HepG2 (cell line): ENCODE results near the gene FUBP3. TPM values are rescaled to one million over a fixed set of nuclear protein-coding genes. Genes with fewer than 3 reads are reported as not detected.

Experiments used
- ATAC-seq: fragments of 200-7000 bp; cut with Tn5 transposase; 3 replicates; pipeline ENCODE4 v1.9.1; 2020; ENCODE audit warnings: mild to moderate bottlenecking, moderate library complexity
- BruUV-seq: library from RNA; stranded (reverse); fragments of 400-500 nt; replicated peaks from 2 replicates; lab custom pipeline; 2021; lab: Mats Ljungman, UMichigan
- CTCF ChIA-PET: fragments of 300-600 bp; formaldehyde crosslinking; extraction: SDS; loops from one replicate; lab custom pipeline; 2021; ENCODE audit warnings: low total read pairs, inconsistent platforms, low intra/inter-chr PET ratio; lab: Yijun Ruan, JAX
- POLR2A ChIA-PET: fragments of 350-600 bp; sonication (Branson Sonifier 250); formaldehyde crosslinking; loops from one replicate; lab custom pipeline; 2020; ENCODE audit warnings: antibody characterized with exemption, inconsistent platforms; lab: Yijun Ruan, JAX
- DNase-seq: peaks from one replicate; pipeline ENCODE4 v3.0.0-alpha.2; 2015; ENCODE audit warnings: low spot score
- FAIRE-seq: peaks from 3 replicates; lab custom pipeline; 2011; peaks lifted over from hg19 to GRCh38; lab: Jason Lieb, UNC
- H2AFZ ChIP-seq: one replicate; pipeline ENCODE4 v1.6.1; 2011; ENCODE audit warnings: low read length, inconsistent platforms
- H3K27ac ChIP-seq: fragments of 300-600 bp; 3 replicates; pipeline ENCODE4 v1.8.0; 2011; ENCODE audit warnings: mixed run types, mild to moderate bottlenecking, mixed read lengths, low read length, inconsistent platforms; ENCODE audit not compliant: insufficient read depth; ENCODE audit errors: extremely low read length
- H3K27me3 ChIP-seq, 2 experiments: fragments of 200-600 bp in 1 of 2; 2 replicates in 1 of 2; 3 replicates in 1 of 2; pipeline versions ENCODE4 v1.6.0 to v1.8.0; 2011; ENCODE audit warnings: low read length in 2 of 2, mild to moderate bottlenecking in 2 of 2, moderate library complexity in 2 of 2, inconsistent platforms in 1 of 2; ENCODE audit not compliant: insufficient read depth in 2 of 2, control insufficient read depth in 1 of 2
- H3K36me3 ChIP-seq, 2 experiments: fragments of 200-600 bp in 1 of 2; replicated peaks in 1 of 2; 2 replicates in 1 of 2; 3 replicates in 1 of 2; pipeline versions ENCODE4 v1.5.1 to v1.8.0; 2011; ENCODE audit warnings: low read length in 2 of 2, inconsistent platforms in 1 of 2; ENCODE audit not compliant: insufficient read depth in 2 of 2, control insufficient read depth in 1 of 2
- H3K4me1 ChIP-seq: 2 replicates; pipeline ENCODE4 v1.5.1; 2012; ENCODE audit warnings: low read length, inconsistent platforms; ENCODE audit not compliant: insufficient read depth
- H3K4me2 ChIP-seq: 2 replicates; pipeline ENCODE4 v1.6.0; 2011; ENCODE audit warnings: low read depth, low read length, inconsistent platforms
- H3K4me3 ChIP-seq, 3 experiments: fragments of 200-600 bp in 1 of 3; sonication (generic), shearing (Covaris generic) in 1 of 3; replicated peaks in 1 of 3; 2 replicates each; pipeline ENCODE4 v1.5.1; 2011 to 2016; ENCODE audit warnings: low read length in 3 of 3, inconsistent platforms in 2 of 3, low read depth in 2 of 3, mild to moderate bottlenecking in 2 of 3, control low read depth in 1 of 3, mixed read lengths in 1 of 3; ENCODE audit not compliant: insufficient read depth in 1 of 3
- H3K79me2 ChIP-seq: one replicate; pipeline ENCODE4 v1.6.1; 2011; ENCODE audit warnings: low read length, inconsistent platforms; ENCODE audit not compliant: insufficient read depth
- H3K9ac ChIP-seq: 2 replicates; pipeline ENCODE4 v1.6.0; 2011; ENCODE audit warnings: mild to moderate bottlenecking, low read depth, low read length, inconsistent platforms; ENCODE audit not compliant: insufficient read depth
- H3K9me3 ChIP-seq: 2 replicates; pipeline ENCODE4 v1.5.1; 2012; ENCODE audit warnings: mild to moderate bottlenecking, low read length
- H4K20me1 ChIP-seq: 2 replicates; pipeline ENCODE4 v1.6.0; 2011; ENCODE audit warnings: inconsistent platforms, mild to moderate bottlenecking, low read length, moderate library complexity; ENCODE audit not compliant: insufficient read depth
- ARNTL ChIP-seq: sonication (generic); formaldehyde crosslinking; IDR thresholded peaks from 2 replicates; pipeline ENCODE4 v1.4.0; 2020; ENCODE audit warnings: mild to moderate bottlenecking, missing genetic modification reagents
- MTF1 ChIP-seq: sonication (generic); formaldehyde crosslinking; IDR thresholded peaks from 2 replicates; pipeline ENCODE4 v1.5.0; 2020; ENCODE audit warnings: missing genetic modification reagents
- ZNF614 ChIP-seq: IDR thresholded peaks from 2 replicates; pipeline ENCODE4 v1.6.1; 2018; ENCODE audit warnings: missing biosample characterization, missing genetic modification reagents, inconsistent platforms, borderline replicate concordance
- ZSCAN20 ChIP-seq: sonication (generic); formaldehyde crosslinking; IDR thresholded peaks from 2 replicates; pipeline ENCODE4 v1.4.0; 2020; ENCODE audit warnings: missing genetic modification reagents, mild to moderate bottlenecking, borderline replicate concordance
- WGBS: methylation state at CpG from one replicate; pipeline ENCODE4 v1.1.6; 2017; ENCODE audit warnings: low lambda C conversion rate; 5-methylcytosine and 5-hydroxymethylcytosine counted together
- in situ Hi-C: cut with HindIII; loops from 2 replicates; pipeline ENCODE4 v1.10.0; 2017; ENCODE audit warnings: low pct_unique_long_range_greater_than_20kb; ENCODE audit not compliant: extremely low pct_ligation_motif_present
- intact Hi-C: fragments of 100-400 bp; cut with micrococcal nuclease; formaldehyde crosslinking; loops from one replicate; pipeline ENCODE4 v1.10.0; 2022; ENCODE audit not compliant: unreplicated experiment
- polyA plus RNA-seq, 8 experiments: library from polyadenylated mRNA; depleted of rRNA in 3 of 8; stranded (reverse) in 7 of 8; unstranded in 1 of 8; fragments of >200 nt; fragmentation: Illumina TruSeq in 4 of 8; extraction: Trizol in 4 of 8; gene quantifications; 2 replicates each; pipeline versions ENCODE4 v1.2.1 to v1.2.3, GENCODE V29; 2011 to 2016; ENCODE audit warnings: low read depth in 4 of 8, missing spikeins in 1 of 8, mixed read lengths in 1 of 8; ENCODE audit not compliant: insufficient read depth in 1 of 8
- total RNA-seq, 5 experiments: library from RNA; depleted of rRNA; stranded (reverse); fragments of >200 nt; fragmentation: Illumina TruSeq; extraction: Trizol; gene quantifications; 2 replicates each; pipeline ENCODE4 v1.2.3, GENCODE V29; 2016; ENCODE audit warnings: low read depth in 1 of 5
- TF ChIP-seq, protein P1 (sequence below): IDR thresholded peaks from 2 replicates; pipeline ENCODE4 v1.6.1; 2016; ENCODE audit warnings: low read depth
- TF ChIP-seq, protein P2 (sequence below): sonication (generic); formaldehyde crosslinking; IDR thresholded peaks from 2 replicates; pipeline ENCODE4 v1.4.0; 2020; ENCODE audit warnings: missing genetic modification reagents, borderline replicate concordance
- TF ChIP-seq, protein P3 (sequence below): sonication (generic); formaldehyde crosslinking; IDR thresholded peaks from 2 replicates; pipeline ENCODE4 v1.4.0; 2020; ENCODE audit warnings: missing genetic modification reagents

The FUBP3 gene
- total and polyA plus RNA-seq, 2 of the 13 experiments (the other 11 are each of a cell fraction or from before 2014, with no cell fraction given): 28.7 to 40.0 TPM

DNA sequence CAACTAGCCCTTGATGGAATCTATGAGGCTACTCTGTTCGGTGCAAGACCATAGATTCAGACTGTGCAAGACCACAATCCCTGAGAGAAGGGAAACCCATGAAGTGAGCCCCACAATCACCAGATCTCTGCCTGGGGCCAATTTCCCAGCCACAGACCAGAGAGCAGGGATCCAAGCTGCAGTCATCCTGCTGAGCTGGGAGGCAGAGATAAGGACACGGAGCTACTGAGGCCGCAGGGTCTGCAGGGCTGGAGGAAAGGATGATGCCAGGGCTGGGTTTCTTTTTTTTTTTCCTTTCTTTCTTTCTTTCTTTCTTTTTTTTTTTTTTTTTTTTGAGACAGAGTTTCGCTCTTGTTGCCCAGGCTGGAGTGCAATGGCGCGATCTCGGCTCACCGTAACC is 47.7 kb upstream of the FUBP3 start:
- ChIA-PET POLR2A (interaction anchor here (0.8 to 7.3 kb wide), 2 partner anchors 8 to 32 kb away, joined by 3 to 86 read pairs; no protein-coding TSS in a partner anchor), CTCF (no interaction called here)
- H3K27ac ChIP-seq: no peak overlapping the region
- no peaks in the 10 kb centered on the region for H4K20me1 ChIP-seq
- WGBS: 92% methylated on average over 8 of the region's 8 CpGs
- intact Hi-C loops (no loop called here), in situ Hi-C loops (no loop called here)
- no peak overlapping the region for H3K4me3 ChIP-seq
- no peaks in the 10 kb centered on the region for H3K36me3 ChIP-seq
- TF ChIP-seq ZSCAN20 (CRISPR knock-in tag) (no peak), ZNF614 (no peak), MTF1 (no peak), ARNTL (CRISPR knock-in tag) (no peak)
- TF ChIP-seq, protein P1, sequence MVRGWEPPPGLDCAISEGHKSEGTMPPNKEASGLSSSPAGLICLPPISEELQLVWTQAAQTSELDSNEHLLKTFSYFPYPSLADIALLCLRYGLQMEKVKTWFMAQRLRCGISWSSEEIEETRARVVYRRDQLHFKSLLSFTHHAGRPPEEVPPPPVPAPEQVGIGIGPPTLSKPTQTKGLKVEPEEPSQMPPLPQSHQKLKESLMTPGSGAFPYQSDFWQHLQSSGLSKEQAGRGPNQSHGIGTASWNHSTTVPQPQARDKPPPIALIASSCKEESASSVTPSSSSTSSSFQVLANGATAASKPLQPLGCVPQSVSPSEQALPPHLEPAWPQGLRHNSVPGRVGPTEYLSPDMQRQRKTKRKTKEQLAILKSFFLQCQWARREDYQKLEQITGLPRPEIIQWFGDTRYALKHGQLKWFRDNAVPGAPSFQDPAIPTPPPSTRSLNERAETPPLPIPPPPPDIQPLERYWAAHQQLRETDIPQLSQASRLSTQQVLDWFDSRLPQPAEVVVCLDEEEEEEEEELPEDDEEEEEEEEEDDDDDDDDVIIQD (CRISPR knock-in tag): no peak
- TF ChIP-seq, protein P2, sequence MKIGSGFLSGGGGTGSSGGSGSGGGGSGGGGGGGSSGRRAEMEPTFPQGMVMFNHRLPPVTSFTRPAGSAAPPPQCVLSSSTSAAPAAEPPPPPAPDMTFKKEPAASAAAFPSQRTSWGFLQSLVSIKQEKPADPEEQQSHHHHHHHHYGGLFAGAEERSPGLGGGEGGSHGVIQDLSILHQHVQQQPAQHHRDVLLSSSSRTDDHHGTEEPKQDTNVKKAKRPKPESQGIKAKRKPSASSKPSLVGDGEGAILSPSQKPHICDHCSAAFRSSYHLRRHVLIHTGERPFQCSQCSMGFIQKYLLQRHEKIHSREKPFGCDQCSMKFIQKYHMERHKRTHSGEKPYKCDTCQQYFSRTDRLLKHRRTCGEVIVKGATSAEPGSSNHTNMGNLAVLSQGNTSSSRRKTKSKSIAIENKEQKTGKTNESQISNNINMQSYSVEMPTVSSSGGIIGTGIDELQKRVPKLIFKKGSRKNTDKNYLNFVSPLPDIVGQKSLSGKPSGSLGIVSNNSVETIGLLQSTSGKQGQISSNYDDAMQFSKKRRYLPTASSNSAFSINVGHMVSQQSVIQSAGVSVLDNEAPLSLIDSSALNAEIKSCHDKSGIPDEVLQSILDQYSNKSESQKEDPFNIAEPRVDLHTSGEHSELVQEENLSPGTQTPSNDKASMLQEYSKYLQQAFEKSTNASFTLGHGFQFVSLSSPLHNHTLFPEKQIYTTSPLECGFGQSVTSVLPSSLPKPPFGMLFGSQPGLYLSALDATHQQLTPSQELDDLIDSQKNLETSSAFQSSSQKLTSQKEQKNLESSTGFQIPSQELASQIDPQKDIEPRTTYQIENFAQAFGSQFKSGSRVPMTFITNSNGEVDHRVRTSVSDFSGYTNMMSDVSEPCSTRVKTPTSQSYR (CRISPR knock-in tag): no peak
- TF ChIP-seq, protein P3, sequence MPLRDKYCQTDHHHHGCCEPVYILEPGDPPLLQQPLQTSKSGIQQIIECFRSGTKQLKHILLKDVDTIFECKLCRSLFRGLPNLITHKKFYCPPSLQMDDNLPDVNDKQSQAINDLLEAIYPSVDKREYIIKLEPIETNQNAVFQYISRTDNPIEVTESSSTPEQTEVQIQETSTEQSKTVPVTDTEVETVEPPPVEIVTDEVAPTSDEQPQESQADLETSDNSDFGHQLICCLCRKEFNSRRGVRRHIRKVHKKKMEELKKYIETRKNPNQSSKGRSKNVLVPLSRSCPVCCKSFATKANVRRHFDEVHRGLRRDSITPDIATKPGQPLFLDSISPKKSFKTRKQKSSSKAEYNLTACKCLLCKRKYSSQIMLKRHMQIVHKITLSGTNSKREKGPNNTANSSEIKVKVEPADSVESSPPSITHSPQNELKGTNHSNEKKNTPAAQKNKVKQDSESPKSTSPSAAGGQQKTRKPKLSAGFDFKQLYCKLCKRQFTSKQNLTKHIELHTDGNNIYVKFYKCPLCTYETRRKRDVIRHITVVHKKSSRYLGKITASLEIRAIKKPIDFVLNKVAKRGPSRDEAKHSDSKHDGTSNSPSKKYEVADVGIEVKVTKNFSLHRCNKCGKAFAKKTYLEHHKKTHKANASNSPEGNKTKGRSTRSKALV (CRISPR knock-in tag): no peak
- no TSS peak for BruUV-seq
- H3K79me2 ChIP-seq: no peaks in the 10 kb centered on the region
- no peak for ATAC-seq
- no peak overlapping the region for H3K4me2 ChIP-seq
- peaks cover 0 to 4% of the 10 kb centered on the region in 2 experiments; a peak in 1 of 5 replicates for H3K27me3 ChIP-seq
- H2AFZ ChIP-seq: no peak overlapping the region
- no peak overlapping the region for H3K9ac ChIP-seq
- no peak for DNase-seq
- FAIRE-seq: no peak
- no peaks in the 10 kb centered on the region for H3K9me3 ChIP-seq
- peaks cover 66% of the 10 kb centered on the region for H3K4me1 ChIP-seq
